ENCODE data around the gene DNAJC15. TPM values are rescaled to one million over a fixed set of nuclear protein-coding genes. Genes with fewer than 3 reads are reported as not detected.
"Not testable (repeated sequence)": the region's sequence is repeated elsewhere in the genome, so short reads cannot be mapped to it uniquely, and the experiment has no call there.

Gene DNAJC15
- total RNA-seq, 1 donor from 2014 or later, result 17.0 TPM

DNA sequence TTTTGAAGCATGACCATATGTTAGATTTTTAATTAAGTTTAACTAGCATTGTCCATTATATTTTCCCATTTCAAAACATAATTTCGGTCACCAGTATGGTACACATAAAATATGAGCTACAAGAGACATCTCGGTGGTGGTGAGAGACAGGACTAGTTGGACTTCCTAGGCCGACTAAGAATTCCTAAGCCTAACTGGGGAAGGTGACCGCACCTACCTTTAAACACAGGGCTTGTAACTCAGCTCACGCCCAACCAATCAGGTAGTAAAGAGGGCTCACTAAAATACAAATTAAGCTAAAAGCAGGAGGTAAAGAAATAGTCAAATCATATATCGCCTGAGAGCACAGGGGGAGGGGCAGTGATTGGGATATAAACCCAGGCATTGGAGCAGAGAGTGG is 22.9 kb downstream of the DNAJC15 start:
- Histone ChIP-seq H3K9me3 (no peaks in the 10 kb centered on the region), H3K4me1 (peaks cover 30% of the 10 kb centered on the region), H3K4me3 (no peak overlapping the region), H3K27me3 (ENCODE audit: low read depth) (no peaks in the 10 kb centered on the region), H3K27ac (peak overlapping the region; percentile 67), H3K36me3 (no peaks in the 10 kb centered on the region)
- DNase-seq (no peak), ATAC-seq (no peak)
- intact Hi-C loops (cut with DNase I), result no loop called here
- TF ChIP-seq, protein P1, sequence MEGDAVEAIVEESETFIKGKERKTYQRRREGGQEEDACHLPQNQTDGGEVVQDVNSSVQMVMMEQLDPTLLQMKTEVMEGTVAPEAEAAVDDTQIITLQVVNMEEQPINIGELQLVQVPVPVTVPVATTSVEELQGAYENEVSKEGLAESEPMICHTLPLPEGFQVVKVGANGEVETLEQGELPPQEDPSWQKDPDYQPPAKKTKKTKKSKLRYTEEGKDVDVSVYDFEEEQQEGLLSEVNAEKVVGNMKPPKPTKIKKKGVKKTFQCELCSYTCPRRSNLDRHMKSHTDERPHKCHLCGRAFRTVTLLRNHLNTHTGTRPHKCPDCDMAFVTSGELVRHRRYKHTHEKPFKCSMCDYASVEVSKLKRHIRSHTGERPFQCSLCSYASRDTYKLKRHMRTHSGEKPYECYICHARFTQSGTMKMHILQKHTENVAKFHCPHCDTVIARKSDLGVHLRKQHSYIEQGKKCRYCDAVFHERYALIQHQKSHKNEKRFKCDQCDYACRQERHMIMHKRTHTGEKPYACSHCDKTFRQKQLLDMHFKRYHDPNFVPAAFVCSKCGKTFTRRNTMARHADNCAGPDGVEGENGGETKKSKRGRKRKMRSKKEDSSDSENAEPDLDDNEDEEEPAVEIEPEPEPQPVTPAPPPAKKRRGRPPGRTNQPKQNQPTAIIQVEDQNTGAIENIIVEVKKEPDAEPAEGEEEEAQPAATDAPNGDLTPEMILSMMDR (IDR thresholded peaks at IDR 0.05), result no peak

DNA sequence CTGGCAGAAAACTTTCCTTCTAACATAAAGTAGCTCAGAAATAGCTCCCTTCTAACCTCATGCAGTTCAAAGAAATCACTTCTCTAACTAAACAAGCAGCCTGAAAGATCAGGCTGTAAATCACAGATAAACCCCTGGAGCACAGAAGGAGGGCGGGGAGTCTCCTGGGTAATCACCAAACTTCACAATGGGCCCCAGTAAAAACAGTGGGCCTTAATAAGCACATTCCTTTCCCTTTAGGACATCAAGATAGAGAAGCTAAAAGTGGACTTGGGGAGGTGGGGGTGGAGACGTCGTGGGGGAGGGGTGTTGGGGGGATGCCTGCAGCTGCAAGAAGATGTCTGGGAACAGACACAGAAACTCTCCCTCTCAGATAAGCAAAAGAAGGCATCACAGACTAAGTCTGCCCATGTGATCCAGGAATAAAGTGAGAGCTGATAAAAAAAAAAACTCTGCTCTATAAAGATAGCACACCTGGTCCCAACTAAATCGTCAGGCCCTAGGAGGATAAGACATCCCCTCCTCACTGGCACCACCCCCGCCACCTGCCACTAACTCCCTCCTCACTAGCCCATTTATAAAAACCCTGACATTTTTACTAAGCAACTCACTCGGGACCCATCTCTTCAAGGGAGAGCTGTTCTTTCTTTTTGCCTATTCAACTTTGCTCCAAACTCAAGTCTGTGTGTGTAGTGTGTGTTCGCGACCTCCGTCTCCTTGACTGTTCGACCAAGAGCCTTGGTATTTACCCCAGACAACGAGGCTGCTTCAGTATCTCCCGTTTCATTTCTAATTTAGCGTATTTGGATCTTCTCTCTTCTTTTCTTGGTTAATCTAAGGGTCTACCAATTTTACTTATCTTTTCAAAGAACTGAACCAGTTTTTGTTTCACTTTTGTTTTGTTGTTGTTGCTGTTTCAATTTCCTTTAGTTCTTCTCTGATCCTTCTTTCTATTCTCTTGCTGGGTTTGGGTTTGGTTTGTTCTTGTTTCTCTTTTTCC is 31.7 kb downstream of the DNAJC15 start:
- Histone ChIP-seq H3K4me3 (peak overlapping the region; percentile 53), H3K27me3 (ENCODE audit: low read depth) (no peaks in the 10 kb centered on the region), H3K36me3 (no peaks in the 10 kb centered on the region), H3K9me3 (no peaks in the 10 kb centered on the region), H3K27ac (peak overlapping the region; percentile 87), H3K4me1 (peaks cover 40% of the 10 kb centered on the region)
- TF ChIP-seq, protein P1 (IDR thresholded peaks at IDR 0.05), result no peak
- DNase-seq (no peak), ATAC-seq (peak; percentile 68 to 83)
- intact Hi-C loops (cut with DNase I), result no loop called here

- intact Hi-C loops (cut with DNase I), result no loop called here
- H3K4me1 ChIP-seq, result peaks cover 38% of the 10 kb centered on the region
These were observed 34.4 kb downstream of the DNAJC15 start for GRCh38 chr13:43057653-43058317.

DNA sequence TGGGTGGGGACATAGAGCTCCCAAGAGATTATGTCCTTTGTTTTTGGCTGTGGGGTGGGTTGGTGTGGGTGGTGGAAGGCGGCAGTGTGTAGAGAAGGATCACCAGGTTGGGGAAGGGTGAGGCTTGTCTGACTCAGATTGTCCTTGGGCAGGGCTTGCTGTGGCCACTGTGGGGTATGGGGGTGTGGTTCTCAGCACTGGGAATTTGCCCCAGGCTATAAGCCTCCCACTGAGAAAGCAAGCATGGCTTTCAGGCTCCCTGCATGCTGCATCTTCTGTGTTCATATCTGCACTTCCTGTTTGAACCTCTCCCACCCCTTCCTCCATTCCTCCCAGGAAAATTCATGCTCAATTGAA is 34.9 kb downstream of the DNAJC15 start:
- DNase-seq, result no peak
- H3K4me3 ChIP-seq, result no peak overlapping the region
- H3K36me3 ChIP-seq, result no peaks in the 10 kb centered on the region
- peak; percentile 42 to 64 for ATAC-seq
- H3K27ac ChIP-seq, result peak overlapping the region; percentile 4
- H3K9me3 ChIP-seq, result no peaks in the 10 kb centered on the region
- TF ChIP-seq, protein P1 (IDR thresholded peaks at IDR 0.05), result no peak
- H3K27me3 ChIP-seq (ENCODE audit: low read depth), result no peaks in the 10 kb centered on the region
- intact Hi-C loops (cut with DNase I), result no loop called here
- H3K4me1 ChIP-seq, result peaks cover 38% of the 10 kb centered on the region

More at GRCh38 chr13:43057653-43058317, 34.4 kb downstream of the DNAJC15 start:
- H3K27ac ChIP-seq, result no peak overlapping the region
- no peaks in the 10 kb centered on the region for H3K36me3 ChIP-seq
- ATAC-seq, result peak in 1 of 2 donors; percentile 11
- H3K9me3 ChIP-seq, result no peaks in the 10 kb centered on the region
- TF ChIP-seq, protein P1 (IDR thresholded peaks at IDR 0.05), result no peak
- no peak for DNase-seq
- no peaks in the 10 kb centered on the region for H3K27me3 ChIP-seq (ENCODE audit: low read depth)
- no peak overlapping the region for H3K4me3 ChIP-seq

DNA sequence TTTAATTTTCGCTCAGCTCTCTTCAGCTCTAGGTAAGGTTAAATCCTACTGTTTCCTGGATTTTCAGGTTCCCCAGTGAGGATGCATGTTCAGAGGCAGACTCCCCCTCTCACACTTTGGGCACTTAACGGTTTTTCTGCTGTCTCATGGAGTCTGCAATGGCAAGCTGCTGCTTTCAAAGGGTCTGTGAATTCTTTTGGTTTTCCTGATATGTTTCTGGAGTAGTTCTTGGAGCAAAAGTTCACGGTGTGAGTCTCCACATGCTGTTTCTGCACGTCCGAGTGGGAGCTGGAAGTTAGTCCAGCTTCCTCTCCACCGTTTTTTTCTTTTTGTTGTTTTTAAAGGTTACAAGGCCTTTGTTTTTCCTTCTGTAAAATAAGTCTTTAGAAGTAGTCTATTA is 35.4 kb downstream of the DNAJC15 start:
- no peaks in the 10 kb centered on the region for H3K27me3 ChIP-seq (ENCODE audit: low read depth)
- H3K36me3 ChIP-seq, result no peaks in the 10 kb centered on the region
- no peak for ATAC-seq
- no peak for DNase-seq
- H3K9me3 ChIP-seq, result no peaks in the 10 kb centered on the region
- peak overlapping the region; percentile 4 for H3K27ac ChIP-seq
- intact Hi-C loops (cut with DNase I), result no loop called here
- TF ChIP-seq, protein P1 (IDR thresholded peaks at IDR 0.05), result no peak
- peaks cover 35% of the 10 kb centered on the region for H3K4me1 ChIP-seq
- H3K4me3 ChIP-seq, result no peak overlapping the region

DNA sequence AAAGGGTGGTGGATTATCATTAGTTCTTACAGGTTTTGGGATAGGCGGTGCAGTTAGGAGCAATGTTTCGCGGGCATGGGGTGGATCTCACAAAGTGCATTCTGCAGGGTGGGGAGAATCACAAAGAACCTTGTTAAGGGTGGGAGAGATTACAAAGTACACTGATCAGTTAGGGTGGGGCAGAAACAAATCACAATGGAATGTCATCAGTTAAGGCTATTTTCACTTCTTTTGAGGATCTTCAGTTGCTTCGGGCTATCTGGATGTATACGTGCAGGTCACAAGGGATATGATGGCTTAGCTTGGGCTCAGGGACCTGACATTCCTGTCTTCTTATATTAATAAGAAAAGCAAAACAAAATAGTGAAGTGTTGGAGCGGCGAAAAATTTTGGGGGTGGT is 36.4 kb downstream of the DNAJC15 start:
- H3K9me3 ChIP-seq; H3K36me3 ChIP-seq; H3K27ac ChIP-seq; DNase-seq; ATAC-seq; H3K4me3 ChIP-seq; intact Hi-C loops (cut with DNase I); H3K27me3 ChIP-seq (ENCODE audit: low read depth): not testable (repeated sequence)
- H3K4me1 ChIP-seq, result peaks cover 31% of the 10 kb centered on the region

DNA sequence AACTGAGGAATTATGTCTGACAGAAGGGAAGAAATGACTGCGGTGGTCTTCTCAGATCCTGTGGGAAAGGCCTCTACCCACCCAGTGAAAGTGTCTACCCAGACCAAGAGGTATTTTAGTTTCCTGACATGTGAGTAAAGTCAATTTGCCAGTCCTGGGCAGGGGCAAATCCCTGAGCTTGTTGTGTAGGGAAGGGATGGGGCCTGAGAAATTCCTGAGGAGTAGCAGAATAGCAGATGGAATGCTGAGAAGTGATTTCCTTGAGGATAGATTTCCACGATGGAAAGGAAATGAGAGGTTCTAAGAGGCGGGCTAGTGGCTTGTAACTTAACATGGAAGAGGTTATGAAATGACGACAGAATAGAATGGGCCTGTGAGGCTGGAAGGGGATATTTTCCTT is 37.4 kb downstream of the DNAJC15 start:
- H3K36me3 ChIP-seq; H3K4me3 ChIP-seq; DNase-seq; ATAC-seq; H3K9me3 ChIP-seq; H3K27ac ChIP-seq; H3K27me3 ChIP-seq (ENCODE audit: low read depth); intact Hi-C loops (cut with DNase I): not testable (repeated sequence)
- H3K4me1 ChIP-seq, result peaks cover 27% of the 10 kb centered on the region
